H1 (cell line): ENCODE data around the gene STIMATE.

Source experiments
- HDAC2 ChIP-seq, 2 experiments: fragments of 300-600 bp in 1 of 2; sonication (generic) in 1 of 2; IDR thresholded peaks; 2 replicates each; pipeline ENCODE4 v1.6.1; 2011 to 2012; ENCODE audit warnings: low read depth in 2 of 2, low read length in 2 of 2, mild to moderate bottlenecking in 2 of 2, moderate library complexity in 2 of 2, borderline replicate concordance in 1 of 2, inconsistent platforms in 1 of 2
- NRF1 ChIP-seq: IDR thresholded peaks from 2 replicates; pipeline ENCODE4 v1.6.1; 2011; ENCODE audit warnings: mild to moderate bottlenecking, low read depth, low read length, improper control_type of control experiment
- POLR2A ChIP-seq, 2 experiments: IDR thresholded peaks; 1 replicate in 1 of 2; 2 replicates in 1 of 2; pipeline ENCODE4 v1.6.1; 2011; ENCODE audit warnings: low read depth in 2 of 2, low read length in 2 of 2, mild to moderate bottlenecking in 2 of 2; ENCODE audit errors: control extremely low read depth in 1 of 2
- TF ChIP-seq, protein P1 (sequence below), 3 experiments: IDR thresholded peaks; 1 replicate in 2 of 3; 2 replicates in 1 of 3; pipeline versions ENCODE4 v1.5.1 to v1.6.1; 2011; ENCODE audit warnings: low read length in 3 of 3, mild to moderate bottlenecking in 3 of 3, inconsistent platforms in 2 of 3, low read depth in 1 of 3, moderate library complexity in 1 of 3; ENCODE audit not compliant: insufficient read depth in 1 of 3; ENCODE audit errors: control extremely low read depth in 1 of 3

DNA sequence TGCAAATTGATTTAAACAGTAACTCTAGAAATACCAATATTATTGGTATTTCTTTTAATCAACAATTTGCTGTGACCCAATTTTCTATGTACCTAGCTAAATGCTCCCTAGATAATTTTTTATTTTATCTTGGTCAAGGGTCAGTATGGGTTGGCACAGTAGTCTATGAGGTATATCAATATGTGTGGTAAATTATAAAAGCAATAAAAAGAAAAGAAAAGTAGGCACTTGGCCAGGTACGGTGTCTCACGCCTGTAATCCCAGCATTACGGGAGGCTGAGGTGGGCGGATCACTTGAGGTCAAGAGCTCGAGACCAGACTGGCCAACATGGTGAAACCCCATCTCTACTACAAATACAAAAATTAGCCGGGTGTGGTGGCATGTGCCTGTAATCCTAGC, 34.0 kb upstream of the STIMATE start:
- TF ChIP-seq POLR2A (IDR thresholded peaks at IDR 0.05; ENCODE audit: control extremely low read depth in 1 of 2, low read depth in 2 of 2, low read length in 2 of 2) (no peak), HDAC2 (IDR thresholded peaks at IDR 0.05; ENCODE audit: borderline replicate concordance in 1 of 2, low read depth in 2 of 2, low read length in 2 of 2) (no peak), NRF1 (no peak)
- TF ChIP-seq, protein P1, sequence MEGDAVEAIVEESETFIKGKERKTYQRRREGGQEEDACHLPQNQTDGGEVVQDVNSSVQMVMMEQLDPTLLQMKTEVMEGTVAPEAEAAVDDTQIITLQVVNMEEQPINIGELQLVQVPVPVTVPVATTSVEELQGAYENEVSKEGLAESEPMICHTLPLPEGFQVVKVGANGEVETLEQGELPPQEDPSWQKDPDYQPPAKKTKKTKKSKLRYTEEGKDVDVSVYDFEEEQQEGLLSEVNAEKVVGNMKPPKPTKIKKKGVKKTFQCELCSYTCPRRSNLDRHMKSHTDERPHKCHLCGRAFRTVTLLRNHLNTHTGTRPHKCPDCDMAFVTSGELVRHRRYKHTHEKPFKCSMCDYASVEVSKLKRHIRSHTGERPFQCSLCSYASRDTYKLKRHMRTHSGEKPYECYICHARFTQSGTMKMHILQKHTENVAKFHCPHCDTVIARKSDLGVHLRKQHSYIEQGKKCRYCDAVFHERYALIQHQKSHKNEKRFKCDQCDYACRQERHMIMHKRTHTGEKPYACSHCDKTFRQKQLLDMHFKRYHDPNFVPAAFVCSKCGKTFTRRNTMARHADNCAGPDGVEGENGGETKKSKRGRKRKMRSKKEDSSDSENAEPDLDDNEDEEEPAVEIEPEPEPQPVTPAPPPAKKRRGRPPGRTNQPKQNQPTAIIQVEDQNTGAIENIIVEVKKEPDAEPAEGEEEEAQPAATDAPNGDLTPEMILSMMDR (IDR thresholded peaks at IDR 0.05; ENCODE audit: control extremely low read depth in 1 of 3, insufficient read depth in 1 of 3, low read depth in 1 of 3, low read length in 3 of 3) = no peak
